Lower lobe of right lung (tissue), 2 donors: ENCODE measurements around the gene SND1. TPM values are rescaled to one million over a fixed set of nuclear protein-coding genes. Genes with fewer than 3 reads are reported as not detected.

Experiments used
- ATAC-seq, 2 donors: fragments of 200-7000 bp; cut with Tn5 transposase; one replicate each; pipeline ENCODE4 v1.9.1; 2020 to 2022; ENCODE audit warnings: mild to moderate bottlenecking in 2 of 2, moderate library complexity in 2 of 2
- DNase-seq: peaks from one replicate; pipeline ENCODE4 v3.0.0-alpha.2; 2020
- H3K27ac ChIP-seq: fragments of 200-600 bp; one replicate; pipeline ENCODE4 v1.8.0; 2022
- H3K27me3 ChIP-seq: fragments of 200-600 bp; one replicate; pipeline ENCODE4 v1.8.0; 2022; ENCODE audit warnings: low read depth
- H3K36me3 ChIP-seq: fragments of 200-600 bp; one replicate; pipeline ENCODE4 v1.8.0; 2022; ENCODE audit warnings: mild to moderate bottlenecking
- H3K4me1 ChIP-seq: fragments of 200-600 bp; one replicate; pipeline ENCODE4 v1.8.0; 2022
- H3K4me3 ChIP-seq: fragments of 200-600 bp; one replicate; pipeline ENCODE4 v1.8.0; 2022; ENCODE audit warnings: mild to moderate bottlenecking
- H3K9me3 ChIP-seq: fragments of 200-600 bp; one replicate; pipeline ENCODE4 v1.8.0; 2022
- CTCF ChIP-seq: fragments of 200-600 bp; IDR thresholded peaks from one replicate; pipeline ENCODE4 v1.8.0; 2022; ENCODE audit warnings: antibody characterized with exemption, mild to moderate bottlenecking
- intact Hi-C: fragments of 100-400 bp; cut with DNase I; formaldehyde crosslinking; loops from one replicate; pipeline ENCODE4 v1.11.0; 2022
- total RNA-seq: library from RNA; stranded (reverse); fragmentation: NEBNext Ultra II Directional; extraction: Animal tissue kit (Norgen Biotek cat#: 25700); gene quantifications from one replicate; pipeline ENCODE4 v1.2.1, GENCODE V29; 2021
- donor health status: DM: no; HTN: yes; CAD: no; lungs with severe emphysema.

SND1 gene
- total RNA-seq, 1 donor from 2014 or later, result 142 TPM

GRCh38 chr7:128005759-128006159, 353.8 kb downstream of the SND1 start:
- H3K36me3 ChIP-seq, result peaks cover 4% of the 10 kb centered on the region
- H3K9me3 ChIP-seq, result no peaks in the 10 kb centered on the region
- no peak for DNase-seq
- no peak for TF ChIP-seq CTCF
- H3K4me1 ChIP-seq, result peaks cover 22% of the 10 kb centered on the region
- H3K27ac ChIP-seq, result no peak overlapping the region
- H3K27me3 ChIP-seq, result no peaks in the 10 kb centered on the region
- no peak overlapping the region for H3K4me3 ChIP-seq
- intact Hi-C loops, result no loop called here
- ATAC-seq, result no peak

DNA sequence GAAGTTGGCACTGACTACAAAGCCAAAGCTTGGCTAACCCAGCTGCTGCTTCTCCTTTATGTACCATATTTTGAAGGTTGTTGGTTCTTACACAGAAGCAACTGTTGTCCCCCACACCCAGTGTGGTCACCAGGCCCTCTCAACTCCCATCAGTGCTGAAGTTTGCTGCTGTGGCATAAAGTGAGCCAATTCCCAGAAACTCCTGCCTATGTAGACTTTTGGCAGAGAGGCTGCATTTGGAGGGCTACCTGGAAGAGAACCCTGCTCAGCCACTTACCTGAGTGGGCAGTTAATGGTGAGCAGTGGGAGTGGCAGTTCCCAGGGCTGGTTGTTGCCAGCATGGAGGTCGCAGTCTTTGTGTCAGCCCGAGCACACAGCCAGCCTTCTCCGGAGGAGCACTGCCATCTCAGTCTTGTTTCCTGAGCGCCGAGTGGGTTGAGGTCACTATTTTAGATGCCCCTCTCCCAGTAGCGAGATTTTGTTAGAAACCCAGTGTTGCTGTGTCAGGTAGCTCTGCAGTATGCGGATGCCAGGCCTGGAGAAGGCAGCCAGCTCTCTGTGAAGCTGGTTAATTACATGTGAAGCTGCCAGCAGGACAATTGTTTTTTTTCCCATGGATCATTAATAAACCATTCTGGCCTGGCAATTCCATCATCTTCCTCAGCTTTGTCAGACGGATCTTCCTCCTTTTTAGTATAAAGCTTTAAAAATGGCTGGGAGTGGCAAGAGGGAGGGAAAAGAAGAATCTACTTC, 354.7 kb downstream of the SND1 start:
- H3K4me1 ChIP-seq, result peaks cover 14% of the 10 kb centered on the region
- ATAC-seq (peak; percentile 45 to 76), DNase-seq (no peak)
- H3K9me3 ChIP-seq, result no peaks in the 10 kb centered on the region
- no peaks in the 10 kb centered on the region for H3K27me3 ChIP-seq
- peaks cover 4% of the 10 kb centered on the region for H3K36me3 ChIP-seq
- no peak overlapping the region for H3K4me3 ChIP-seq
- TF ChIP-seq CTCF, result no peak
- intact Hi-C loops, result no loop called here
- no peak overlapping the region for H3K27ac ChIP-seq

DNA sequence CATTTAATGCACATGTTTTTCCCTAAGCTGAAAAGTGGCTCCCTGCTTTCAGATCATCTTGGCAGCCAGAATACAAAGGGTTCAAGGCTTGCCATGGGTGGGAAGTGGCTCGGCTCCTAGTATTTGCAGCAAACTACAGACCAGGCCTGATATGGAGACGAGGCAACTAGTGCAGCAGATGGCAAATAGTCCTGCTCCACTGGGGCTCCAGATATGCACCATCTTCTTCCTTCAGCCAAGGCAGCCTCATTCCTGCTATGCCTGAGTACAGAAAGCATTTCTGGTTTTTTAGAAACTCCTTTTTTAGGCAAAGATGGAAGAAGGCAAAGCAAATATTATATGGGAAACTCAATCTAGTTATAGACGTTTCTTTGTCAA, 355.3 kb downstream of the SND1 start:
- no peak for ATAC-seq
- intact Hi-C loops, result no loop called here
- peaks cover 4% of the 10 kb centered on the region for H3K36me3 ChIP-seq
- peaks cover 14% of the 10 kb centered on the region for H3K4me1 ChIP-seq
- no peak for DNase-seq
- no peaks in the 10 kb centered on the region for H3K9me3 ChIP-seq
- H3K27me3 ChIP-seq, result no peaks in the 10 kb centered on the region
- TF ChIP-seq CTCF, result no peak
- no peak overlapping the region for H3K4me3 ChIP-seq
- H3K27ac ChIP-seq, result no peak overlapping the region

DNA sequence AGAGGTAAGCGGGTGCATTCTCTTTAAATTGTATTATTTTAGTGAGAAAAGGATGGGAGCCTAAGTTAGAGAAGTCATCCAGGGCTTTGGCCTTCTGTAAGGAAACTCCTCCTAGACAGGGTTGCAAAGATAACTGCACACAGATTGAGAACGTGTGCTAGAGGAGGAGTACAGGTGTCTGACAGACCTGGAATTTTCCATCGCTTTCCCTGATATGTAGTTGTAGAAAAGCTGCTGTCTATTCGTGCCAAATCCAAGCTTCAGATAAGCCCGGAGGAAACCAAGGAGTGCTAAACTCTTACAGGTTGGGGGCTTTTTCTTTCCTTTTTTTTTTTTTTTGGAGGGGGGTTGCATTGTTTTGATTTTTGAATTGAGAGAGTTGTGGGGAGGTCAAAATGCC, 356.1 kb downstream of the SND1 start:
- intact Hi-C loops, result no loop called here
- no peak for ATAC-seq
- no peak for TF ChIP-seq CTCF
- H3K27ac ChIP-seq, result no peak overlapping the region
- H3K9me3 ChIP-seq, result no peaks in the 10 kb centered on the region
- H3K4me1 ChIP-seq, result peaks cover 11% of the 10 kb centered on the region
- peaks cover 4% of the 10 kb centered on the region for H3K36me3 ChIP-seq
- H3K27me3 ChIP-seq, result no peaks in the 10 kb centered on the region
- no peak overlapping the region for H3K4me3 ChIP-seq
- DNase-seq, result no peak

GRCh38 chr7:128008744-128009143, 356.8 kb downstream of the SND1 start:
- ATAC-seq, result no peak
- Histone ChIP-seq H3K27ac (no peak overlapping the region), H3K36me3 (peaks cover 4% of the 10 kb centered on the region), H3K27me3 (no peaks in the 10 kb centered on the region), H3K4me3 (no peak overlapping the region), H3K4me1 (peaks cover 8% of the 10 kb centered on the region), H3K9me3 (no peaks in the 10 kb centered on the region)
- DNase-seq, result no peak
- intact Hi-C loops, result no loop called here
- TF ChIP-seq CTCF, result no peak
